Transverse colon (tissue), 4 donors: ENCODE results near the gene ACER3. TPM values are rescaled to one million over a fixed set of nuclear protein-coding genes. Genes with fewer than 3 reads are reported as not detected.

Source experiments
- DNase-seq: peaks from one replicate; pipeline ENCODE4 v3.0.0-alpha.2; 2019
- H3K27ac ChIP-seq, 4 donors: fragments of 200-600 bp; sonication (generic); 2 replicates each; pipeline ENCODE4 v1.5.1; 2016 to 2018; ENCODE audit warnings: inconsistent platforms in 4 of 4
- H3K27me3 ChIP-seq: fragments of 200-600 bp; sonication (generic); 2 replicates; pipeline ENCODE4 v1.5.1; 2017; ENCODE audit warnings: inconsistent platforms
- H3K36me3 ChIP-seq, 4 donors: fragments of 200-600 bp; sonication (generic); 2 replicates each; pipeline ENCODE4 v1.5.1; 2017 to 2019; ENCODE audit warnings: inconsistent platforms in 4 of 4
- H3K4me1 ChIP-seq, 4 donors: fragments of 200-600 bp; sonication (generic); 2 replicates each; pipeline ENCODE4 v1.5.1; 2017 to 2020; ENCODE audit warnings: inconsistent platforms in 4 of 4
- H3K4me3 ChIP-seq, 4 donors: fragments of 200-600 bp; sonication (generic); 1 replicate in 1 of 4; 2 replicates in 3 of 4; pipeline versions ENCODE4 v1.5.1 to v1.6.1; 2017 to 2019; ENCODE audit warnings: inconsistent platforms in 4 of 4
- H3K9me3 ChIP-seq, 2 donors: fragments of 200-600 bp; sonication (generic); 2 replicates each; pipeline ENCODE4 v1.5.1; 2017 to 2019; ENCODE audit warnings: inconsistent platforms in 2 of 2
- EP300 ChIP-seq: sonication (generic); formaldehyde crosslinking; IDR thresholded peaks from one replicate; pipeline ENCODE4 v1.6.1; 2017; ENCODE audit warnings: antibody characterized with exemption, low read depth
- POLR2A ChIP-seq: fragments of 450-650 bp; IDR thresholded peaks from one replicate; pipeline ENCODE4 v1.6.1; 2016; ENCODE audit warnings: antibody characterized with exemption, mild to moderate bottlenecking, moderate library complexity
- POLR2AphosphoS5 ChIP-seq, 3 donors: sonication (generic); formaldehyde crosslinking; IDR thresholded peaks; one replicate each; pipeline ENCODE4 v1.6.1; 2016; ENCODE audit warnings: antibody characterized with exemption in 3 of 3
- WGBS, 2 donors: methylation state at CpG; one replicate each; pipeline ENCODE4 v1.1.5; 2018; ENCODE audit warnings: low coverage in 1 of 2; 5-methylcytosine and 5-hydroxymethylcytosine counted together
- in situ Hi-C, 4 donors: fragments of 200-750 bp; cut with MboI; loops; one replicate each; pipeline versions ENCODE4 v1.15.0 to v1.15.1; 2017; ENCODE audit warnings: low sequenced_read_pairs in 3 of 4, low pct_ligation_motif_present in 1 of 4, low pct_unique_long_range_greater_than_20kb in 1 of 4
- intact Hi-C: fragments of 100-400 bp; cut with DNase I; formaldehyde crosslinking; loops from one replicate; pipeline ENCODE4 v1.15.1; 2023; ENCODE audit warnings: low total_unique reads
- total RNA-seq, 4 donors: library from RNA; depleted of rRNA; stranded (reverse); fragments of >200 nt; gene quantifications; one replicate each; pipeline ENCODE4 v1.1.0, GENCODE V29; 2016
- TF ChIP-seq, protein P1 (sequence below), 5 experiments: fragments of 200-600 bp in 3 of 5; fragments of 450-650 bp in 2 of 5; sonication (generic) in 3 of 5; IDR thresholded peaks; 1 replicate in 2 of 5; 2 replicates in 3 of 5; pipeline ENCODE4 v1.5.1; 2016 to 2017; ENCODE audit warnings: antibody characterized with exemption in 5 of 5, inconsistent platforms in 3 of 5, mild to moderate bottlenecking in 2 of 5, moderate library complexity in 1 of 5

Gene ACER3
- total RNA-seq, 4 donors from 2014 or later: 8.8 to 72.2 (median 29.4) TPM

DNA sequence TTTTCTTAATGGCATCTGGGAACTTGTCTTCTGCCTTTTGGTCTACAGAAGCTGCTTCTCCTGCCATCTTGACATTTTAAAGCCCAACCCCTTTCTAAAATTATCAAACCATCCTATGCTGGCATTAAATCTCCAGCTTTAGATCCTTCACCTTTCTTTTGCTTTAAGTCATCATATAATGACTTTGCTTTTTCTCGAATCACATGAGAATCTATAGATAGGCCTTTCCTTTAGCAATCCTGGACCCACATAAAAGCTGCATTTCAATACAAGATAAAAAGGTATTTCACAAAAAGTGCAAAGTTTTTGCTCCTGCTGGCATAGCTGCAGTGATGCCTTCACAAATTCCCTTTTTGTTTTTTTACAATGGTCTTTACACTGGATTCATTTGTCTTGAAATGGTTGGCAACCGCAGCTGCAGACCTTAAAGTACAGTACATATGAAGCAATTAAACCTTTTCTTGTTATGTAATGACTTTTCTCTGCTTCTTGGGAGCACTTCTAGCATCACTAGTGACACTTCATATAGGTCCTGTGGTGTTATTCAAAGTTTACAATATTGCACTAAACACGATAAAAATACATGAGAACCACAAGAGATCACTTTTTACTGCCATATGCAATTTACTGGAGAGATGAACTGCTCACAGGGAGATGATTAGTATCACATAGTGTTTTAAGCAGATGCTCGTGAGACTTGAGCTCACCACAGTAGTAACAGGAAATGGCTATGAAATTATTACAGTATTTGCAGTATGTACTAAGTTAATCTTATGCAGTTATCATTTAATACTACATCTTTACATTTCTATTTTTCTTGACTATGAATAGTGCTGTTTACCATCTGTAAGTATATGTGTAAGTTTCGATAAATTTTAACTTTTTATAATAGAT lies 41.6 kb downstream of the ACER3 start:
- H3K27me3 ChIP-seq: no peaks in the 10 kb centered on the region
- 87 to 92% methylated on average over 5 of the region's 5 CpGs for WGBS, 2 donors
- H3K9me3 ChIP-seq: no peaks in the 10 kb centered on the region
- H3K4me1 ChIP-seq: peaks cover 0 to 11% (median 5%) of the 10 kb centered on the region in 4 donors
- intact Hi-C loops: no loop called here
- DNase-seq: no peak
- H3K36me3 ChIP-seq: no peaks in the 10 kb centered on the region
- H3K4me3 ChIP-seq: no peak overlapping the region
- in situ Hi-C loops: loop anchor here in 1 of 4 donors (25.0 kb wide), 1 partner anchor 190 kb away; no protein-coding TSS in a partner anchor
- no peak overlapping the region for H3K27ac ChIP-seq
- no peak for TF ChIP-seq POLR2A
- no peak for TF ChIP-seq POLR2AphosphoS5 (IDR thresholded peaks at IDR 0.05)
- TF ChIP-seq, protein P1, sequence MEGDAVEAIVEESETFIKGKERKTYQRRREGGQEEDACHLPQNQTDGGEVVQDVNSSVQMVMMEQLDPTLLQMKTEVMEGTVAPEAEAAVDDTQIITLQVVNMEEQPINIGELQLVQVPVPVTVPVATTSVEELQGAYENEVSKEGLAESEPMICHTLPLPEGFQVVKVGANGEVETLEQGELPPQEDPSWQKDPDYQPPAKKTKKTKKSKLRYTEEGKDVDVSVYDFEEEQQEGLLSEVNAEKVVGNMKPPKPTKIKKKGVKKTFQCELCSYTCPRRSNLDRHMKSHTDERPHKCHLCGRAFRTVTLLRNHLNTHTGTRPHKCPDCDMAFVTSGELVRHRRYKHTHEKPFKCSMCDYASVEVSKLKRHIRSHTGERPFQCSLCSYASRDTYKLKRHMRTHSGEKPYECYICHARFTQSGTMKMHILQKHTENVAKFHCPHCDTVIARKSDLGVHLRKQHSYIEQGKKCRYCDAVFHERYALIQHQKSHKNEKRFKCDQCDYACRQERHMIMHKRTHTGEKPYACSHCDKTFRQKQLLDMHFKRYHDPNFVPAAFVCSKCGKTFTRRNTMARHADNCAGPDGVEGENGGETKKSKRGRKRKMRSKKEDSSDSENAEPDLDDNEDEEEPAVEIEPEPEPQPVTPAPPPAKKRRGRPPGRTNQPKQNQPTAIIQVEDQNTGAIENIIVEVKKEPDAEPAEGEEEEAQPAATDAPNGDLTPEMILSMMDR (IDR thresholded peaks at IDR 0.05): no peak
- TF ChIP-seq EP300: no peak

DNA sequence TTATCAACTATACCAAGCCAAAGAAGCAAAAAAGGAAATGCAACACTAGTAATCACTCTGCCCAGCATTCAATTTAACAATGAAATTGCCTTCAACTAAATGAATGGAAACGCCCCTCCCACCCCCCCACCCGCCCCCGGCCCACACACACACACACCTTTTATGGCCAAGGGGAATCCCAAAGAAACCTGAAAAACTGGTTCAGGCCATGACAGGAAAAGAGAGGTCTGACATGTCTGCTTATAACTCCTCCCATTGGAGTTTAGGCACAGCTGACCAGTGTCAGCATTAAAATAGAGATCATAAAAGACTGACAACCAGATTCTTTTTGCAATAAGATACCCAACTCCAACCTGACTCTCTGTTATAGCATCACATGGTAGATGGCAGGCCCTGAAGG lies 42.6 kb downstream of the ACER3 start:
- in situ Hi-C loops: loop anchor here in 1 of 4 donors (25.0 kb wide), 1 partner anchor 191 kb away; no protein-coding TSS in a partner anchor
- peaks cover 0 to 11% (median 5%) of the 10 kb centered on the region in 4 donors for H3K4me1 ChIP-seq
- H3K4me3 ChIP-seq: no peak overlapping the region
- H3K27ac ChIP-seq: no peak overlapping the region
- WGBS, 2 donors: 19 to 23% methylated on average over 3 of the region's 3 CpGs
- intact Hi-C loops: no loop called here
- H3K36me3 ChIP-seq: no peaks in the 10 kb centered on the region
- H3K9me3 ChIP-seq: no peaks in the 10 kb centered on the region
- TF ChIP-seq EP300 (no peak), POLR2AphosphoS5 (IDR thresholded peaks at IDR 0.05) (no peak), POLR2A (no peak)
- TF ChIP-seq, protein P1 (IDR thresholded peaks at IDR 0.05): no peak
- no peaks in the 10 kb centered on the region for H3K27me3 ChIP-seq
- DNase-seq: no peak

DNA sequence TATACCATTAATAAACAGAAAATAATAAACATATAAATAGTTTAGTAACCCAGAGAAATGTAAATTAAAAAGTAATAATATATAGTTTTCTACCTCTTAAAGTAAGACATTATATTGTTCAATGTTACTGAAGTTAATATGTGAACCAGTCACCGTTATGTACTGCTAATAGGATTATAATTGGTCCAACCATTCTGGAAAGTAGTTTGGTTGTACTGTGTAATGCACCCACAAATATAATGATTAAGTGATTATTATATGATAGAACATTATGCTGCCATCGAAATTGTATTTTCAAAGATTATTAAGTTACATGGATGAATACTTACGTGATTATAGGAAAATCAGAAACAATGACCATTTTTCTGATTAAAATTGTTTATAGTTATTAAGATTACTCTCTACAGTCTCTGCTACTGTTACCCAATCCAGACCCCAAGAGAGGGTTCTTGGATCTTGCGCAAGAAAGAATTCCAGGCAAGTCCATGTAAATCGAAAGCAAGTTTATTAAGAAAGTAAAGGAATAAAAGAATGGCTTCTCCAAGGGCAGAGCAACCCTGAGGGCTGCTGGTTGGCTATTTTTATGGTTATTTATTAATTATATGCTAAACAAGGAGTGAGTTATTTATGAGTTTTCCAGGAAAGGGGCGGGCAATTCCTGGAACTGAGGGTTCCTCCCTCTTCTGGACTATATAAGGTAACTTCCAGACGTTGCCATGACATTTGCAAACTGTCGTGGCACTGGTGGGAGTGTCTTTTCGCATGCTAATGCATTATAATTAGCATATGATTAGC lies 50.1 kb downstream of the ACER3 start:
- H3K27me3 ChIP-seq: no peaks in the 10 kb centered on the region
- no peak overlapping the region for H3K4me3 ChIP-seq
- TF ChIP-seq, protein P1 (IDR thresholded peaks at IDR 0.05): no peak
- no peak for TF ChIP-seq POLR2AphosphoS5 (IDR thresholded peaks at IDR 0.05)
- TF ChIP-seq EP300: no peak
- no peak for TF ChIP-seq POLR2A
- in situ Hi-C loops: loop anchor here (10.0 to 25.0 kb wide), 3 partner anchors 96 to 199 kb away; no protein-coding TSS in a partner anchor
- no peak for DNase-seq
- intact Hi-C loops: loop anchor here (10.0 kb wide), 1 partner anchor 176 kb away; no protein-coding TSS in a partner anchor
- H3K27ac ChIP-seq: no peak overlapping the region
- no peaks in the 10 kb centered on the region for H3K36me3 ChIP-seq
- no peaks in the 10 kb centered on the region for H3K9me3 ChIP-seq
- WGBS, 2 donors: 79 to 85% methylated on average over 9 of the region's 9 CpGs
- no peaks in the 10 kb centered on the region for H3K4me1 ChIP-seq

- in situ Hi-C loops (loop anchor here (10.0 to 25.0 kb wide), 3 partner anchors 97 to 199 kb away; no protein-coding TSS in a partner anchor), intact Hi-C loops (loop anchor here (10.0 kb wide), 1 partner anchor 177 kb away; no protein-coding TSS in a partner anchor)
Measured at GRCh38 chr11:76911415-76911808, 50.7 kb downstream of the ACER3 start.

More at GRCh38 chr11:76911415-76911808, 50.7 kb downstream of the ACER3 start:
- WGBS, 2 donors: 78 to 83% methylated on average over 1 of the region's 1 CpG
- Histone ChIP-seq H3K27ac (no peak overlapping the region), H3K27me3 (no peaks in the 10 kb centered on the region), H3K4me3 (no peak overlapping the region), H3K9me3 (no peaks in the 10 kb centered on the region), H3K4me1 (no peaks in the 10 kb centered on the region), H3K36me3 (no peaks in the 10 kb centered on the region)
- no peak for DNase-seq
- TF ChIP-seq EP300: no peak
- no peak for TF ChIP-seq POLR2A
- TF ChIP-seq, protein P1 (IDR thresholded peaks at IDR 0.05): no peak
- no peak for TF ChIP-seq POLR2AphosphoS5 (IDR thresholded peaks at IDR 0.05)
